B cell (primary cell): ENCODE data around the gene NEO1. TPM values are rescaled to one million over a fixed set of nuclear protein-coding genes. Genes with fewer than 3 reads are reported as not detected.

Source experiments
- ATAC-seq: fragments of 200-7000 bp; cut with Tn5 transposase; one replicate; pipeline ENCODE4 v1.10.0; 2021; ENCODE audit warnings: low read depth, mild to moderate bottlenecking, moderate number of reproducible peaks, moderate library complexity
- CTCF ChIA-PET: fragments of 350-600 bp; sonication (Branson Sonifier 250); formaldehyde crosslinking; loops from one replicate; lab custom pipeline; 2021; ENCODE audit warnings: antibody characterized with exemption, inconsistent platforms; lab: Charles Lee
- POLR2A ChIA-PET: fragments of 350-600 bp; sonication (Branson Sonifier 250); formaldehyde crosslinking; loops from one replicate; lab custom pipeline; 2021; ENCODE audit warnings: antibody characterized with exemption; lab: Charles Lee
- DNase-seq: peaks from one replicate; pipeline ENCODE4 v3.0.0; 2013
- H2AFZ ChIP-seq: 2 replicates; pipeline ENCODE4 v1.6.1; 2012; ENCODE audit warnings: mild to moderate bottlenecking, low read depth, low read length; ENCODE audit not compliant: insufficient read depth, poor library complexity, severe bottlenecking
- H3K27ac ChIP-seq, 2 donors: 1 replicate in 1 of 2; 2 replicates in 1 of 2; pipeline ENCODE4 v1.5.1; 2012 to 2013; ENCODE audit warnings: low read length in 2 of 2, mild to moderate bottlenecking in 2 of 2, moderate library complexity in 1 of 2
- H3K27me3 ChIP-seq, 4 experiments: fragments of 200-600 bp in 1 of 4; sonication (generic) in 1 of 4; replicated peaks in 1 of 4; 1 replicate in 2 of 4; 2 replicates in 2 of 4; pipeline versions ENCODE4 v1.6.1 to v1.7.0; 2013 to 2016; ENCODE audit warnings: low read length in 3 of 4, mild to moderate bottlenecking in 2 of 4, mixed read lengths in 1 of 4, moderate library complexity in 1 of 4; ENCODE audit not compliant: insufficient read depth in 4 of 4, control insufficient read depth in 3 of 4; ENCODE audit errors: control extremely low read depth in 1 of 4
- H3K36me3 ChIP-seq, 2 experiments: replicated peaks in 1 of 2; 1 replicate in 1 of 2; 2 replicates in 1 of 2; pipeline versions ENCODE4 v1.6.1 to v1.7.1; 2013; ENCODE audit warnings: low read length in 1 of 2; ENCODE audit not compliant: insufficient read depth in 2 of 2, control insufficient read depth in 1 of 2; ENCODE audit errors: control extremely low read depth in 1 of 2, extremely low read depth in 1 of 2
- H3K4me1 ChIP-seq, 2 donors: fragments of 200-600 bp in 1 of 2; sonication (generic) in 1 of 2; 1 replicate in 1 of 2; 2 replicates in 1 of 2; pipeline versions ENCODE4 v1.5.1 to v1.6.1; 2013 to 2017; ENCODE audit warnings: low read length in 2 of 2; ENCODE audit not compliant: control insufficient read depth in 2 of 2, insufficient read depth in 2 of 2
- H3K4me2 ChIP-seq: replicated peaks from 2 replicates; pipeline ENCODE3; 2012; ENCODE audit warnings: mild to moderate bottlenecking, low read depth, low read length; ENCODE audit not compliant: poor library complexity, severe bottlenecking
- H3K4me3 ChIP-seq, 5 experiments: fragments of 200-600 bp in 1 of 5; sonication (generic) in 1 of 5; 1 replicate in 3 of 5; 2 replicates in 2 of 5; pipeline versions ENCODE4 v1.5.1 to v1.7.0; 2011 to 2016; ENCODE audit warnings: low read length in 4 of 5, mild to moderate bottlenecking in 4 of 5, low read depth in 2 of 5, control low read depth in 1 of 5, moderate library complexity in 1 of 5; ENCODE audit not compliant: insufficient read depth in 1 of 5; ENCODE audit errors: control extremely low read depth in 1 of 5, extremely low read depth in 1 of 5
- H3K79me2 ChIP-seq: fragments of 200-600 bp; sonication (generic); one replicate; pipeline ENCODE4 v1.6.0; 2016; ENCODE audit warnings: low read length; ENCODE audit not compliant: control insufficient read depth, insufficient read depth
- H3K9ac ChIP-seq: fragments of 200-600 bp; sonication (generic); 2 replicates; pipeline ENCODE4 v1.6.1; 2017; ENCODE audit warnings: mild to moderate bottlenecking, low read length, moderate library complexity
- H3K9me3 ChIP-seq, 3 donors: one replicate each; pipeline versions ENCODE4 v1.6.1 to v1.7.1; 2013; ENCODE audit warnings: low read length in 2 of 3; ENCODE audit not compliant: control insufficient read depth in 2 of 3, insufficient read depth in 1 of 3; ENCODE audit errors: control extremely low read depth in 1 of 3
- H4K20me1 ChIP-seq: 2 replicates; pipeline ENCODE4 v1.6.0; 2012; ENCODE audit warnings: mild to moderate bottlenecking, low read length; ENCODE audit not compliant: insufficient read depth, control insufficient read depth, poor library complexity, severe bottlenecking
- H3K27ac Mint-ChIP-seq: one replicate; pipeline ENCODE4 v1.8.0; 2021; ENCODE audit warnings: mixed read lengths
- H3K27me3 Mint-ChIP-seq: one replicate; pipeline ENCODE4 v1.8.0; 2021; ENCODE audit warnings: mixed read lengths
- H3K4me1 Mint-ChIP-seq: one replicate; pipeline ENCODE4 v1.8.0; 2021; ENCODE audit warnings: mixed read lengths
- H3K4me3 Mint-ChIP-seq: one replicate; pipeline ENCODE4 v1.8.0; 2021; ENCODE audit warnings: mixed read lengths
- H3K9me3 Mint-ChIP-seq: one replicate; pipeline ENCODE4 v1.8.0; 2022; ENCODE audit warnings: mixed read lengths; ENCODE audit not compliant: insufficient read depth
- CTCF ChIP-seq: fragments of 200-600 bp; IDR thresholded peaks from one replicate; pipeline ENCODE4 v1.8.0; 2022; ENCODE audit warnings: antibody characterized with exemption, mild to moderate bottlenecking
- EZH2 ChIP-seq: IDR thresholded peaks from 2 replicates; pipeline ENCODE4 v1.6.1; 2012; ENCODE audit warnings: borderline replicate concordance, low read depth, mild to moderate bottlenecking, moderate library complexity, low read length; ENCODE audit not compliant: insufficient read depth, poor library complexity, severe bottlenecking
- WGBS: methylation state at CpG from one replicate; pipeline ENCODE4 v1.1.5; 2013; ENCODE audit warnings: missing lambda C conversion rate; ENCODE audit not compliant: insufficient coverage; 5-methylcytosine and 5-hydroxymethylcytosine counted together
- intact Hi-C: fragments of 100-400 bp; cut with micrococcal nuclease; formaldehyde crosslinking; loops from one replicate; pipeline ENCODE4 v1.10.0; 2022
- polyA plus RNA-seq: library from polyadenylated mRNA; depleted of rRNA; stranded (reverse); fragments of >200 nt; gene quantifications from 2 replicates; pipeline ENCODE4 v1.2.3, GENCODE V29; 2012
- total RNA-seq, 2 donors: library from RNA; stranded (reverse); fragments of 120-200 nt in 1 of 2; gene quantifications; 1 replicate in 1 of 2; 2 replicates in 1 of 2; pipeline versions ENCODE4 v1.2.3 to v1.2.4, GENCODE V29; 2013 to 2022

Gene NEO1
- total and polyA plus RNA-seq, 2 donors (not counting 1 experiment from before 2014, with no cell fraction given) = 1.3 to 3.9 TPM

DNA sequence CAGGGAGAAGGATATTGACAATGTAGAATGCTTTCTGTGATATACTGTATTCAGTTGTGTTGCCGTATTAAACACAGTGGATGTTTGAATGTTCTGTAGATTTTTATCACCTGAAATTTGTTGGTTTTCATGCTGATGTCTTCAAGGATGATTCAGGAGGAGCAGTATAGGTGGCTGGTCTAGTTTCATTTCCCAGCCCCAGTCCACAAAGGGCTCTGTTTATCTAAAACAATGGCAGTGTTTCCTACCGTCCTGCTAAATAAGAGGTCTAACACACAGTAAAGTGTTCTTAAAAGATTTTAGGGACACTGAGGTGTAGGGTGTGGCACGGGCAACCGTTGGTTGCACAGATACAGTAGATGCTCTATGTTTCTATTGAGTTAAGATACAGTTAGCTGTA is 26.0 kb downstream of the NEO1 start:
- TF ChIP-seq EZH2 (no peak), CTCF (no peak)
- Histone ChIP-seq H3K9me3 (no peaks in the 10 kb centered on the region), H3K79me2 (no peaks in the 10 kb centered on the region), H3K4me3 (no peak overlapping the region), H3K9ac (no peak overlapping the region), H3K27me3 (peaks cover 0 to 4% (median under 1%) of the 10 kb centered on the region in 4 experiments), H3K4me2 (no peak overlapping the region), H3K36me3 (no peaks in the 10 kb centered on the region), H4K20me1 (no peaks in the 10 kb centered on the region), H2AFZ (no peak overlapping the region), H3K4me1 (no peaks in the 10 kb centered on the region), H3K27ac (no peak overlapping the region)
- DNase-seq = no peak
- Mint-ChIP-seq H3K27ac (no peak overlapping the region), H3K4me1 (no peaks in the 10 kb centered on the region), H3K27me3 (peaks cover 12% of the 10 kb centered on the region), H3K9me3 (no peaks in the 10 kb centered on the region), H3K4me3 (no peak overlapping the region)
- POLR2A ChIA-PET = no interaction called here
- intact Hi-C loops = no loop called here
- CTCF ChIA-PET = interaction anchor here (3.9 kb wide), 1 partner anchor 356 kb away, joined by 28 read pairs; no protein-coding TSS in a partner anchor
- 83% methylated on average over 1 of the region's 4 CpGs for WGBS
- ATAC-seq = no peak

GRCh38 chr15:73078722-73079121 is 26.5 kb downstream of the NEO1 start:
- H3K9me3 Mint-ChIP-seq = no peaks in the 10 kb centered on the region
- H3K4me1 ChIP-seq = no peaks in the 10 kb centered on the region
- no peak overlapping the region for H3K9ac ChIP-seq
- H3K4me1 Mint-ChIP-seq = no peaks in the 10 kb centered on the region
- H3K27me3 Mint-ChIP-seq = peaks cover 12% of the 10 kb centered on the region
- H3K27me3 ChIP-seq = peaks cover 0 to 4% (median 0%) of the 10 kb centered on the region in 4 experiments
- POLR2A ChIA-PET = no interaction called here
- no peak overlapping the region for H3K4me3 Mint-ChIP-seq
- no peaks in the 10 kb centered on the region for H3K9me3 ChIP-seq
- no peak for ATAC-seq
- intact Hi-C loops = no loop called here
- no peak overlapping the region for H3K4me3 ChIP-seq
- TF ChIP-seq CTCF (no peak), EZH2 (no peak)
- no peak overlapping the region for H3K27ac Mint-ChIP-seq
- no peaks in the 10 kb centered on the region for H4K20me1 ChIP-seq
- no peaks in the 10 kb centered on the region for H3K79me2 ChIP-seq
- no CpG with 5 or more reads among the region's 2 CpGs for WGBS
- DNase-seq = no peak
- CTCF ChIA-PET = interaction anchor here (3.9 kb wide), 1 partner anchor 357 kb away, joined by 28 read pairs; no protein-coding TSS in a partner anchor
- H3K4me2 ChIP-seq = no peak overlapping the region
- H3K27ac ChIP-seq = no peak overlapping the region
- H2AFZ ChIP-seq = no peak overlapping the region
- no peaks in the 10 kb centered on the region for H3K36me3 ChIP-seq
